OCI-LY7 (cell line): ENCODE data around the gene DDRGK1. TPM values are rescaled to one million over a fixed set of nuclear protein-coding genes. Genes with fewer than 3 reads are reported as not detected.

ENCODE experiments used
- BruUV-seq: library from RNA; stranded (reverse); fragments of 400-500 nt; replicated peaks from 2 replicates; lab custom pipeline; 2021; lab: Mats Ljungman, UMichigan
- CTCF ChIA-PET: fragments of 300-600 bp; sonication (Branson Sonifier 250); formaldehyde crosslinking; loops from one replicate; lab custom pipeline; 2022; ENCODE audit warnings: antibody characterized with exemption; ENCODE audit not compliant: unreplicated experiment; lab: Charles Lee
- POLR2A ChIA-PET: fragments of 300-600 bp; sonication (Branson Sonifier 250); formaldehyde crosslinking; loops from one replicate; lab custom pipeline; 2022; ENCODE audit warnings: antibody characterized with exemption; lab: Charles Lee
- DNase-seq: peaks from one replicate; pipeline ENCODE4 v3.0.0-alpha.2; 2015; ENCODE audit warnings: low spot score
- H2AFZ ChIP-seq: fragments of 200-600 bp; sonication (generic), shearing (Covaris generic); 2 replicates; pipeline ENCODE4 v1.6.1; 2014; ENCODE audit warnings: mild to moderate bottlenecking, antibody characterized with exemption, low read length, moderate library complexity
- H3K27ac ChIP-seq: fragments of 200-600 bp; sonication (generic); 2 replicates; pipeline ENCODE4 v1.5.1; 2014; ENCODE audit warnings: mixed run types, low read depth, mild to moderate bottlenecking, moderate library complexity, low read length, inconsistent platforms; ENCODE audit not compliant: poor library complexity, severe bottlenecking
- H3K36me3 ChIP-seq: fragments of 200-600 bp; sonication (generic); 2 replicates; pipeline ENCODE4 v1.6.1; 2014; ENCODE audit warnings: mild to moderate bottlenecking, antibody characterized with exemption, low read length, moderate library complexity, mixed read lengths; ENCODE audit not compliant: insufficient read depth
- H3K4me1 ChIP-seq: fragments of 200-600 bp; sonication (generic); 2 replicates; pipeline ENCODE4 v1.5.1; 2014; ENCODE audit warnings: mild to moderate bottlenecking, low read length; ENCODE audit not compliant: insufficient read depth, poor library complexity, severe bottlenecking
- H3K4me2 ChIP-seq: fragments of 200-600 bp; sonication (generic); 2 replicates; pipeline ENCODE4 v1.6.1; 2014; ENCODE audit warnings: mild to moderate bottlenecking, low read length
- H3K4me3 ChIP-seq: fragments of 200-600 bp; sonication (generic); 2 replicates; pipeline ENCODE4 v1.5.1; 2014; ENCODE audit warnings: mild to moderate bottlenecking, low read depth, low read length; ENCODE audit not compliant: poor library complexity, severe bottlenecking
- H3K79me2 ChIP-seq: fragments of 200-600 bp; sonication (generic); 2 replicates; pipeline ENCODE4 v1.6.1; 2016; ENCODE audit warnings: low read depth, mild to moderate bottlenecking, low read length, moderate library complexity, mixed read lengths; ENCODE audit not compliant: insufficient read depth
- H3K9me2 ChIP-seq: fragments of 200-600 bp; sonication (generic); 2 replicates; pipeline ENCODE4 v1.6.1; 2016; ENCODE audit warnings: mild to moderate bottlenecking, low read length, mixed read lengths; ENCODE audit not compliant: insufficient read depth
- H3K9me3 ChIP-seq: fragments of 200-600 bp; sonication (generic); 2 replicates; pipeline ENCODE4 v1.6.1; 2014; ENCODE audit warnings: mild to moderate bottlenecking, mixed run types, low read length, mixed read lengths
- H4K20me1 ChIP-seq: fragments of 200-600 bp; sonication (generic); 2 replicates; pipeline ENCODE4 v1.6.1; 2014; ENCODE audit warnings: mild to moderate bottlenecking, antibody characterized with exemption, low read length, moderate library complexity, mixed read lengths; ENCODE audit not compliant: insufficient read depth
- EZH2phosphoT487 ChIP-seq: fragments of 200-600 bp; sonication (generic); IDR thresholded peaks from 2 replicates; pipeline ENCODE4 v1.6.1; 2018; ENCODE audit warnings: low read depth, borderline replicate concordance, mild to moderate bottlenecking, mixed run types, antibody characterized with exemption, low read length, moderate library complexity, mixed read lengths
- intact Hi-C: fragments of 100-400 bp; cut with micrococcal nuclease; formaldehyde crosslinking; loops from one replicate; pipeline ENCODE4 v1.10.0; 2022; ENCODE audit not compliant: unreplicated experiment
- total RNA-seq, 2 experiments: library from RNA; depleted of rRNA in 1 of 2; stranded (reverse); fragments of >200 nt in 1 of 2; shearing (Covaris generic) in 1 of 2; gene quantifications; 2 replicates each; pipeline ENCODE4 v1.2.3, GENCODE V29; 2014 to 2022
- TF ChIP-seq, protein P1 (sequence below): fragments of 200-600 bp; sonication (generic); conservative IDR thresholded peaks from 2 replicates; pipeline ENCODE4 v1.5.1; 2014; ENCODE audit warnings: mild to moderate bottlenecking, antibody characterized with exemption, low read length, moderate library complexity, mixed read lengths

DDRGK1 gene
- total RNA-seq, 2 experiments from 2014 or later, result 37.7 to 55.0 TPM

DNA sequence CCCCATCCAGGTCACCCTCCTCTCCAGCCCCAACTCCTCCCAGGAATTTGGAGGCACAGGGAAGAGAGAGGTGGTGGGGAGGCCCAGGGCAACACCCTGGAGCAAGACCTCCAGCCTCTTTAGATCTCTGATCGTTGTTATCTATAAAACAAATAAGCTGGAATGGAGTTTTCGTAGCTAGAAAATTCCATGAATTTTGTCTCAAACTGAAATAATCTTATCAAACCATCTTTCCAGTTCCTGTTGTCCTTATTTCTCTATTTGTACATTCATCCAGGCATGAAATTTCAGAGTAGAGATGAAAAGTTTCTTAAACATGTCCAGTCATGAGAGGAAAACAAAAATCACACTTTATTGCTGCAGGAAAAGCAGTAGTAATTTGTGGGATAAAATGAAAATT is 40.7 kb upstream of the DDRGK1 start:
- ChIA-PET CTCF (no interaction called here), POLR2A (interaction anchor here (0.5 kb wide), 1 partner anchor 120 kb away, joined by 3 read pairs; no protein-coding TSS in a partner anchor)
- H3K9me3 ChIP-seq, result no peaks in the 10 kb centered on the region
- no peak overlapping the region for H2AFZ ChIP-seq
- H3K27ac ChIP-seq, result no peak overlapping the region
- TF ChIP-seq, protein P1, sequence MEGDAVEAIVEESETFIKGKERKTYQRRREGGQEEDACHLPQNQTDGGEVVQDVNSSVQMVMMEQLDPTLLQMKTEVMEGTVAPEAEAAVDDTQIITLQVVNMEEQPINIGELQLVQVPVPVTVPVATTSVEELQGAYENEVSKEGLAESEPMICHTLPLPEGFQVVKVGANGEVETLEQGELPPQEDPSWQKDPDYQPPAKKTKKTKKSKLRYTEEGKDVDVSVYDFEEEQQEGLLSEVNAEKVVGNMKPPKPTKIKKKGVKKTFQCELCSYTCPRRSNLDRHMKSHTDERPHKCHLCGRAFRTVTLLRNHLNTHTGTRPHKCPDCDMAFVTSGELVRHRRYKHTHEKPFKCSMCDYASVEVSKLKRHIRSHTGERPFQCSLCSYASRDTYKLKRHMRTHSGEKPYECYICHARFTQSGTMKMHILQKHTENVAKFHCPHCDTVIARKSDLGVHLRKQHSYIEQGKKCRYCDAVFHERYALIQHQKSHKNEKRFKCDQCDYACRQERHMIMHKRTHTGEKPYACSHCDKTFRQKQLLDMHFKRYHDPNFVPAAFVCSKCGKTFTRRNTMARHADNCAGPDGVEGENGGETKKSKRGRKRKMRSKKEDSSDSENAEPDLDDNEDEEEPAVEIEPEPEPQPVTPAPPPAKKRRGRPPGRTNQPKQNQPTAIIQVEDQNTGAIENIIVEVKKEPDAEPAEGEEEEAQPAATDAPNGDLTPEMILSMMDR, result no peak
- intact Hi-C loops, result no loop called here
- H3K4me2 ChIP-seq, result no peak overlapping the region
- no TSS peak for BruUV-seq
- no peaks in the 10 kb centered on the region for H3K79me2 ChIP-seq
- no peaks in the 10 kb centered on the region for H3K4me1 ChIP-seq
- no peaks in the 10 kb centered on the region; the same call in 1 of the 2 replicates for H4K20me1 ChIP-seq
- no peaks in the 10 kb centered on the region for H3K36me3 ChIP-seq
- H3K9me2 ChIP-seq, result no peaks in the 10 kb centered on the region
- H3K4me3 ChIP-seq, result no peak overlapping the region
- no peak for DNase-seq

GRCh38 chr20:3244613-3245012 is 40.1 kb upstream of the DDRGK1 start:
- Histone ChIP-seq H3K9me3 (no peaks in the 10 kb centered on the region), H3K4me2 (no peak overlapping the region), H4K20me1 (no peaks in the 10 kb centered on the region; the same call in 1 of the 2 replicates), H3K4me3 (no peak overlapping the region), H3K27ac (no peak overlapping the region), H3K4me1 (no peaks in the 10 kb centered on the region), H3K36me3 (no peaks in the 10 kb centered on the region), H3K9me2 (no peaks in the 10 kb centered on the region), H3K79me2 (no peaks in the 10 kb centered on the region), H2AFZ (no peak overlapping the region)
- no peak for DNase-seq
- intact Hi-C loops, result no loop called here
- ChIA-PET POLR2A (interaction anchor here (0.6 kb wide), 1 partner anchor 358 kb away, joined by 3 read pairs; no protein-coding TSS in a partner anchor), CTCF (no interaction called here)
- BruUV-seq, result no TSS peak
- TF ChIP-seq, protein P1, result no peak
- TF ChIP-seq EZH2phosphoT487, result no peak

GRCh38 chr20:3243718-3244358 is 39.4 kb upstream of the DDRGK1 start:
- Histone ChIP-seq H3K9me2 (no peaks in the 10 kb centered on the region), H3K9me3 (no peaks in the 10 kb centered on the region), H4K20me1 (no peaks in the 10 kb centered on the region; the same call in 1 of the 2 replicates), H3K4me1 (peaks cover 4% of the 10 kb centered on the region), H3K79me2 (no peaks in the 10 kb centered on the region), H2AFZ (no peak overlapping the region), H3K36me3 (no peaks in the 10 kb centered on the region), H3K4me3 (no peak overlapping the region), H3K27ac (no peak overlapping the region), H3K4me2 (no peak overlapping the region)
- intact Hi-C loops, result no loop called here
- CTCF ChIA-PET, result no interaction called here
- POLR2A ChIA-PET, result interaction anchor here (0.6 kb wide), 1 partner anchor 358 kb away, joined by 3 read pairs; no protein-coding TSS in a partner anchor
- no peak for DNase-seq
- no peak for TF ChIP-seq EZH2phosphoT487
- TF ChIP-seq, protein P1, result no peak
- BruUV-seq, result no TSS peak
